ENCODE measurements around the gene VAV2. TPM values are rescaled to one million over a fixed set of nuclear protein-coding genes. Genes with fewer than 3 reads are reported as not detected.

The VAV2 gene
- total RNA-seq, 4 donors from 2014 or later = 9.1 to 13.5 (median 10.1) TPM

DNA sequence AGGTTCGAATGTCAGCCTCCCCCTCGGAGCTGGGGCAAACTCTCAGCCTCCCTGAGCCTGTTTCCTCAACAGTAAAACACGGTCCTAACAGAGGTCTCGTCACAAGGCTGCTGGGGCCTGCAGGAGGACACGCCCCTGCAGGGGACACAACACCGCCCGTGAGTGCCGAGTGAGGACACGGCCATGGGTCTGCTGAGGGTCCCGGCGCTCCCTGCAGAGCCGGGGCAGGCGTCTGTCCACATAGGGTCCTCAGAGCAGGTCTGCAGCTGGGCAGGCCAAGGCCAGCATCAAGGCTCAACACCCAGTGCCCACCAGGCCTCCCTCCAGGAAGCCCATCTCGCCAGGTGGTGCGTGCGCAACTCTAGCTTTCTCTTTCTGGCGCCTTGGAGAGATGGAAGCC, 125.2 kb downstream of the VAV2 start:
- H3K27ac ChIP-seq (replicated peaks in 1 of 4) = no peak overlapping the region
- no peak overlapping the region for H3K4me3 ChIP-seq
- intact Hi-C loops (cut with DNase I) = no loop called here
- peaks cover 0 to 14% (median 4%) of the 10 kb centered on the region in 4 donors for H3K9me3 ChIP-seq
- DNase-seq (ENCODE audit: extremely low spot score) = no peak
- H3K36me3 ChIP-seq = no peaks in the 10 kb centered on the region
- 96% methylated on average over 17 of the region's 17 CpGs for WGBS
- TF ChIP-seq POLR2AphosphoS5 (IDR thresholded peaks at IDR 0.05) = no peak
- TF ChIP-seq EP300 (IDR thresholded peaks at IDR 0.05) = no peak
- TF ChIP-seq, protein P1, sequence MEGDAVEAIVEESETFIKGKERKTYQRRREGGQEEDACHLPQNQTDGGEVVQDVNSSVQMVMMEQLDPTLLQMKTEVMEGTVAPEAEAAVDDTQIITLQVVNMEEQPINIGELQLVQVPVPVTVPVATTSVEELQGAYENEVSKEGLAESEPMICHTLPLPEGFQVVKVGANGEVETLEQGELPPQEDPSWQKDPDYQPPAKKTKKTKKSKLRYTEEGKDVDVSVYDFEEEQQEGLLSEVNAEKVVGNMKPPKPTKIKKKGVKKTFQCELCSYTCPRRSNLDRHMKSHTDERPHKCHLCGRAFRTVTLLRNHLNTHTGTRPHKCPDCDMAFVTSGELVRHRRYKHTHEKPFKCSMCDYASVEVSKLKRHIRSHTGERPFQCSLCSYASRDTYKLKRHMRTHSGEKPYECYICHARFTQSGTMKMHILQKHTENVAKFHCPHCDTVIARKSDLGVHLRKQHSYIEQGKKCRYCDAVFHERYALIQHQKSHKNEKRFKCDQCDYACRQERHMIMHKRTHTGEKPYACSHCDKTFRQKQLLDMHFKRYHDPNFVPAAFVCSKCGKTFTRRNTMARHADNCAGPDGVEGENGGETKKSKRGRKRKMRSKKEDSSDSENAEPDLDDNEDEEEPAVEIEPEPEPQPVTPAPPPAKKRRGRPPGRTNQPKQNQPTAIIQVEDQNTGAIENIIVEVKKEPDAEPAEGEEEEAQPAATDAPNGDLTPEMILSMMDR (IDR thresholded peaks at IDR 0.05) = no peak
- TF ChIP-seq POLR2A (IDR thresholded peaks at IDR 0.05; ENCODE audit: low read depth) = no peak
- H3K27me3 ChIP-seq = no peaks in the 10 kb centered on the region
- peaks cover 8 to 20% (median 17%) of the 10 kb centered on the region in 4 donors for H3K4me1 ChIP-seq

DNA sequence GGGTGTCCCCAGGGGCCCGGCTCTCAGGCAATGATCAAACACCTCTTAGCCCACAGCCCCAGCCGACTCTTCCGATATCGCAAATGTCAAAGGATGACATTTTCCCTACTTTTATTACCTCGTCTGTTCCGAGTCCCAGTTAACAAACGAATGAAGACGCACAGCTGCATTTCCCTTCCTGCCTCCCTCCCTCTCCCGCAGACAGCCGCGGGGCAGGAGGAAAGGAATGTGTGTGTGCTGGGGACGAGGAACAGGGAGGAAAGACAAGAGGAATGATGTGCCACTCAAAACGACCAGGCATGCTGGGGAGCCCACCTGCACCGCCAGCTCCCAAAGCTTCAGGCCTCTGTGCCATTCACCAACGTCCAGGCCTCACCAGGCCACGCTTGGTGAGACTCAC, 128.1 kb downstream of the VAV2 start:
- no peak for TF ChIP-seq POLR2A (IDR thresholded peaks at IDR 0.05; ENCODE audit: low read depth)
- TF ChIP-seq, protein P1 (IDR thresholded peaks at IDR 0.05) = no peak
- TF ChIP-seq POLR2AphosphoS5 (IDR thresholded peaks at IDR 0.05) = no peak
- TF ChIP-seq EP300 (IDR thresholded peaks at IDR 0.05) = no peak
- DNase-seq (ENCODE audit: extremely low spot score) = no peak
- 68% methylated on average over 16 of the region's 16 CpGs for WGBS
- no peak overlapping the region for H3K4me3 ChIP-seq
- intact Hi-C loops (cut with DNase I) = no loop called here
- H3K27me3 ChIP-seq = no peaks in the 10 kb centered on the region
- peaks cover 0 to 14% (median 4%) of the 10 kb centered on the region in 4 donors for H3K9me3 ChIP-seq
- H3K27ac ChIP-seq (replicated peaks in 1 of 4) = peak overlapping the region in 1 of 4 donors; percentile 62
- peaks cover 0 to 8% (median 3%) of the 10 kb centered on the region in 4 donors for H3K36me3 ChIP-seq
- peaks cover 8 to 23% (median 17%) of the 10 kb centered on the region in 4 donors for H3K4me1 ChIP-seq

DNA sequence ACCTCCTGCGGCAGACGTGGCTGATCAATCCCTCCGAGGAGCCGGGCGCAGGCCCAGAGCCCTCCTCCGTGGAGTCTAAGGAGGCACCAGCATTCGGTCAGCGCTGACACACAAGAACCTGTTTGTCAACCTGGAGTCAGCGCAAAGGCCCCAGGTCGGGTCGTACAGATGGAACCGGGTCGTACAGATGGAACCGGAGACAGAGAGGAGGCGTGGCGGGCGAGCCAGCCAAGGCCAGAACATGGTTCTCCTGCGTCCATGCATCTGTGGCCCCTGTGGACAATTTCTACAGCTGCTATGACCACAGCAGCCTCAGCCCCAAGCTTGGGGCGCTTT, 128.9 kb downstream of the VAV2 start:
- H3K9me3 ChIP-seq = peaks cover 0 to 14% (median 4%) of the 10 kb centered on the region in 4 donors
- 77% methylated on average over 14 of the region's 19 CpGs for WGBS
- H3K4me3 ChIP-seq = peak overlapping the region; percentile 9 to 30 (median 14)
- peaks cover 8 to 23% (median 17%) of the 10 kb centered on the region in 4 donors for H3K4me1 ChIP-seq
- H3K27me3 ChIP-seq = no peaks in the 10 kb centered on the region
- H3K36me3 ChIP-seq = peaks cover 0 to 8% (median 3%) of the 10 kb centered on the region in 4 donors
- DNase-seq (ENCODE audit: extremely low spot score) = no peak
- TF ChIP-seq, protein P1 (IDR thresholded peaks at IDR 0.05) = no peak
- no peak for TF ChIP-seq POLR2A (IDR thresholded peaks at IDR 0.05; ENCODE audit: low read depth)
- no peak for TF ChIP-seq POLR2AphosphoS5 (IDR thresholded peaks at IDR 0.05)
- TF ChIP-seq EP300 (IDR thresholded peaks at IDR 0.05) = no peak
- intact Hi-C loops (cut with DNase I) = no loop called here
- peak overlapping the region in 3 of 4 donors; percentile 40 to 62 (median 54) for H3K27ac ChIP-seq (replicated peaks in 1 of 4)

DNA sequence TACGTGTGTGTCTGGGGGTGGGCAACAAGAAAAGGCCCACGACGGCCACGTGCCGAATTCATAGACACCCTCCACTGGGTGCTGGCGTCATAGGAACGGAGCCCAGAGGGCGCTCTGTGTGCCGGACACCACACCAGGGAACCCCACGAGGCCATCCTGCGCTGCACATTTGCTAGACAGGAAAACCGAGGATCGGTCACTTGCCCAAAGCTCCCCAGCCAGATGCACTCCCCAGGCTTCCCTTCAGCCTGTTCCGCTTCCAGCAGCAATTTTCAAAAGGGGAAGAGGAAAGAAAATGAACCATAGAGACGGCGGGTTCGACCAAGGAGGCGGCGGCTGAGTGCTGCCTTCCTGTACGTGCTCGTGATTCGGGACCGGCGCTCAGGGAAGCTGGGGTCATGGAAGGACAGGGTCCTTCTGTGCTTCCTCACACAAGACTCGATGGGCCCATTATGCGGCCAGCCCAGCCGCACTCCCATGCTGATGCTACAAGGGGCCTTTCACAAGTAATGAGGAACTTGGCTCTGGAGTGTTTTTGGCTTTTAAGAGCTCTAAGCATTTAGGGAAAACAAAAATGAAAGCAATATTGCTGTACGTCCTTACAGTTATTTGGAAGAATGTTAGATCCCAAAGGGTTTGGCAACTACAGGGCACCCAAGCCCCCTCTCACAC, 129.4 kb downstream of the VAV2 start:
- intact Hi-C loops (cut with DNase I) = no loop called here
- Histone ChIP-seq H3K4me1 (peaks cover 8 to 23% (median 17%) of the 10 kb centered on the region in 4 donors), H3K4me3 (peak overlapping the region; percentile 9 to 30 (median 14)), H3K27me3 (no peaks in the 10 kb centered on the region), H3K27ac (replicated peaks in 1 of 4) (peak overlapping the region; percentile 6 to 62 (median 47)), H3K9me3 (peaks cover 0 to 14% (median 4%) of the 10 kb centered on the region in 4 donors), H3K36me3 (peaks cover 0 to 8% (median 3%) of the 10 kb centered on the region in 4 donors)
- TF ChIP-seq, protein P1 (IDR thresholded peaks at IDR 0.05) = no peak
- no peak for TF ChIP-seq POLR2AphosphoS5 (IDR thresholded peaks at IDR 0.05)
- no peak for TF ChIP-seq POLR2A (IDR thresholded peaks at IDR 0.05; ENCODE audit: low read depth)
- no peak for DNase-seq (ENCODE audit: extremely low spot score)
- 69% methylated on average over 28 of the region's 28 CpGs for WGBS

Measured in esophagus muscularis mucosa (tissue), 4 donors.